ENCODE results near the gene MLC1. TPM values are rescaled to one million over a fixed set of nuclear protein-coding genes. Genes with fewer than 3 reads are reported as not detected.

Gene MLC1
- total RNA-seq, 1 donor from 2014 or later, result 0.09 TPM

- Histone ChIP-seq H3K4me2 (ENCODE audit: low read length) (no peak overlapping the region), H3K79me2 (ENCODE audit: insufficient read depth, low read length) (no peaks in the 10 kb centered on the region), H3K4me1 (ENCODE audit: insufficient read depth, low read length) (no peaks in the 10 kb centered on the region), H2AFZ (ENCODE audit: low read depth, low read length) (no peak overlapping the region), H3K9ac (ENCODE audit: low read length) (no peak overlapping the region), H3K36me3 (ENCODE audit: insufficient read depth, low read length) (no peaks in the 10 kb centered on the region), H3K27me3 (ENCODE audit: insufficient read depth, low read length) (peaks cover 4% of the 10 kb centered on the region), H3K9me3 (ENCODE audit: insufficient read depth, low read depth, low read length) (no peaks in the 10 kb centered on the region), H4K20me1 (ENCODE audit: insufficient read depth, low read length) (no peaks in the 10 kb centered on the region), H3K27ac (ENCODE audit: low read depth, low read length) (no peak overlapping the region), H3K4me3 (ENCODE audit: insufficient read depth, low read depth, low read length) (no peak overlapping the region)
- H3K36me3 Mint-ChIP-seq (ENCODE audit: low read depth, unreplicated experiment), result peaks cover 2% of the 10 kb centered on the region
- no peak for TF ChIP-seq EZH2 (IDR thresholded peaks at IDR 0.05; ENCODE audit: insufficient read depth, low read length)
- TF ChIP-seq, protein P1, sequence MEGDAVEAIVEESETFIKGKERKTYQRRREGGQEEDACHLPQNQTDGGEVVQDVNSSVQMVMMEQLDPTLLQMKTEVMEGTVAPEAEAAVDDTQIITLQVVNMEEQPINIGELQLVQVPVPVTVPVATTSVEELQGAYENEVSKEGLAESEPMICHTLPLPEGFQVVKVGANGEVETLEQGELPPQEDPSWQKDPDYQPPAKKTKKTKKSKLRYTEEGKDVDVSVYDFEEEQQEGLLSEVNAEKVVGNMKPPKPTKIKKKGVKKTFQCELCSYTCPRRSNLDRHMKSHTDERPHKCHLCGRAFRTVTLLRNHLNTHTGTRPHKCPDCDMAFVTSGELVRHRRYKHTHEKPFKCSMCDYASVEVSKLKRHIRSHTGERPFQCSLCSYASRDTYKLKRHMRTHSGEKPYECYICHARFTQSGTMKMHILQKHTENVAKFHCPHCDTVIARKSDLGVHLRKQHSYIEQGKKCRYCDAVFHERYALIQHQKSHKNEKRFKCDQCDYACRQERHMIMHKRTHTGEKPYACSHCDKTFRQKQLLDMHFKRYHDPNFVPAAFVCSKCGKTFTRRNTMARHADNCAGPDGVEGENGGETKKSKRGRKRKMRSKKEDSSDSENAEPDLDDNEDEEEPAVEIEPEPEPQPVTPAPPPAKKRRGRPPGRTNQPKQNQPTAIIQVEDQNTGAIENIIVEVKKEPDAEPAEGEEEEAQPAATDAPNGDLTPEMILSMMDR (IDR thresholded peaks at IDR 0.05; ENCODE audit: insufficient read depth, low read depth, low read length), result no peak
- H3K27me3 Mint-ChIP-seq (ENCODE audit: low read depth, unreplicated experiment), result peaks cover 5% of the 10 kb centered on the region
- DNase-seq (ENCODE audit: low read depth) (no peak), FAIRE-seq (no peak)
- H3K4me3 Mint-ChIP-seq (ENCODE audit: unreplicated experiment), result no peak overlapping the region
- peaks cover 3% of the 10 kb centered on the region for H3K4me1 Mint-ChIP-seq (ENCODE audit: low read depth, unreplicated experiment)
- H3K9me3 Mint-ChIP-seq (ENCODE audit: unreplicated experiment), result no peaks in the 10 kb centered on the region
- H3K27ac Mint-ChIP-seq (ENCODE audit: unreplicated experiment), result no peak overlapping the region
These were observed 17.7 kb upstream of the MLC1 start for GRCh38 chr22:50102946-50103345.

- DNase-seq (ENCODE audit: low read depth) (no peak), FAIRE-seq (no peak)
- H3K36me3 ChIP-seq (ENCODE audit: insufficient read depth, low read length), result no peaks in the 10 kb centered on the region
- H3K4me3 Mint-ChIP-seq (ENCODE audit: unreplicated experiment), result no peak overlapping the region
- no peaks in the 10 kb centered on the region for H3K4me1 ChIP-seq (ENCODE audit: insufficient read depth, low read length)
- no peak overlapping the region for H3K27ac Mint-ChIP-seq (ENCODE audit: unreplicated experiment)
- H3K9ac ChIP-seq (ENCODE audit: low read length), result no peak overlapping the region
- H3K9me3 ChIP-seq (ENCODE audit: insufficient read depth, low read depth, low read length), result no peaks in the 10 kb centered on the region
- H2AFZ ChIP-seq (ENCODE audit: low read depth, low read length), result no peak overlapping the region
- H3K27me3 ChIP-seq (ENCODE audit: insufficient read depth, low read length), result peaks cover 4% of the 10 kb centered on the region
- TF ChIP-seq, protein P1 (IDR thresholded peaks at IDR 0.05; ENCODE audit: insufficient read depth, low read depth, low read length), result no peak
- no peak for TF ChIP-seq EZH2 (IDR thresholded peaks at IDR 0.05; ENCODE audit: insufficient read depth, low read length)
- H3K9me3 Mint-ChIP-seq (ENCODE audit: unreplicated experiment), result no peaks in the 10 kb centered on the region
- peaks cover 2% of the 10 kb centered on the region for H3K36me3 Mint-ChIP-seq (ENCODE audit: low read depth, unreplicated experiment)
- peaks cover 5% of the 10 kb centered on the region for H3K27me3 Mint-ChIP-seq (ENCODE audit: low read depth, unreplicated experiment)
- no peak overlapping the region for H3K4me3 ChIP-seq (ENCODE audit: insufficient read depth, low read depth, low read length)
- H3K27ac ChIP-seq (ENCODE audit: low read depth, low read length), result no peak overlapping the region
- H3K4me2 ChIP-seq (ENCODE audit: low read length), result no peak overlapping the region
- no peaks in the 10 kb centered on the region for H3K79me2 ChIP-seq (ENCODE audit: insufficient read depth, low read length)
- H3K4me1 Mint-ChIP-seq (ENCODE audit: low read depth, unreplicated experiment), result peaks cover 3% of the 10 kb centered on the region
- no peaks in the 10 kb centered on the region for H4K20me1 ChIP-seq (ENCODE audit: insufficient read depth, low read length)
These were observed 16.8 kb upstream of the MLC1 start for GRCh38 chr22:50101870-50102565.

DNA sequence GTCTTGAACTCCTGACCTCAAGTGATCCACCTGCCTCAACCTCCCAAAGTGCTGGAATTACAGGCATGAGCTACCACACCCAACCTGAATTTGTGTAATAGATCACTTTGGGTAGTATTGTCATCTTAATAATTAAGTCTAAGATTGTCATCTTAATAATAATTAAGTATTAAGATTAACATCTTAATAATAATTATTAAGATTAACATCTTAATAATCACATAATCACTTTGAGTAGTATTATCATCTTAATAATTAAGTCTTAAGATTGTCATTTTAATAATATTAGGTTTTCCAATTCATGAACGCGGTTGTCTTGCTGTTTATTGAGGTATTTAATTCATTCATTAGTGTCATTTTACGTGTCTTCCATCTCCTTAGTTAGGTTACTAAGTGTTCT lies 12.8 kb upstream of the MLC1 start:
- no peak overlapping the region for H3K4me2 ChIP-seq (ENCODE audit: low read length)
- H3K9me3 Mint-ChIP-seq (ENCODE audit: unreplicated experiment), result no peaks in the 10 kb centered on the region
- H3K27ac ChIP-seq (ENCODE audit: low read depth, low read length), result no peak overlapping the region
- no peaks in the 10 kb centered on the region for H3K36me3 Mint-ChIP-seq (ENCODE audit: low read depth, unreplicated experiment)
- no peak overlapping the region for H3K4me3 Mint-ChIP-seq (ENCODE audit: unreplicated experiment)
- H3K4me1 ChIP-seq (ENCODE audit: insufficient read depth, low read length), result no peaks in the 10 kb centered on the region
- no peak overlapping the region for H3K27ac Mint-ChIP-seq (ENCODE audit: unreplicated experiment)
- no peaks in the 10 kb centered on the region for H3K36me3 ChIP-seq (ENCODE audit: insufficient read depth, low read length)
- TF ChIP-seq, protein P1 (IDR thresholded peaks at IDR 0.05; ENCODE audit: insufficient read depth, low read depth, low read length), result no peak
- no peak for TF ChIP-seq EZH2 (IDR thresholded peaks at IDR 0.05; ENCODE audit: insufficient read depth, low read length)
- H3K27me3 Mint-ChIP-seq (ENCODE audit: low read depth, unreplicated experiment), result peaks cover 6% of the 10 kb centered on the region
- H3K79me2 ChIP-seq (ENCODE audit: insufficient read depth, low read length), result no peaks in the 10 kb centered on the region
- DNase-seq (ENCODE audit: low read depth) (no peak), FAIRE-seq (no peak)
- H3K9me3 ChIP-seq (ENCODE audit: insufficient read depth, low read depth, low read length), result no peaks in the 10 kb centered on the region
- no peaks in the 10 kb centered on the region for H3K4me1 Mint-ChIP-seq (ENCODE audit: low read depth, unreplicated experiment)
- no peaks in the 10 kb centered on the region for H4K20me1 ChIP-seq (ENCODE audit: insufficient read depth, low read length)
- H3K4me3 ChIP-seq (ENCODE audit: insufficient read depth, low read depth, low read length), result no peak overlapping the region
- H3K9ac ChIP-seq (ENCODE audit: low read length), result no peak overlapping the region
- H2AFZ ChIP-seq (ENCODE audit: low read depth, low read length), result no peak overlapping the region
- H3K27me3 ChIP-seq (ENCODE audit: insufficient read depth, low read length), result peaks cover 19% of the 10 kb centered on the region
